H1 (cell line): Measurements from ENCODE around the gene CTF1.

ENCODE experiments used
- CTCF ChIP-seq, 3 experiments: IDR thresholded peaks; 1 replicate in 2 of 3; 2 replicates in 1 of 3; pipeline versions ENCODE4 v1.5.1 to v1.6.1; 2011; ENCODE audit warnings: low read length in 3 of 3, mild to moderate bottlenecking in 3 of 3, inconsistent platforms in 2 of 3, low read depth in 1 of 3, moderate library complexity in 1 of 3; ENCODE audit not compliant: insufficient read depth in 1 of 3; ENCODE audit errors: control extremely low read depth in 1 of 3
- JUN ChIP-seq: IDR thresholded peaks from 2 replicates; pipeline ENCODE4 v1.6.1; 2011; ENCODE audit warnings: low read depth, mild to moderate bottlenecking, improper control_type of control experiment, low read length
- TAF1 ChIP-seq: IDR thresholded peaks from 2 replicates; pipeline ENCODE4 v1.6.1; 2011; ENCODE audit warnings: mild to moderate bottlenecking, low read depth, low read length
- TEAD4 ChIP-seq: IDR thresholded peaks from 2 replicates; pipeline ENCODE4 v1.6.1; 2012; ENCODE audit warnings: low read depth, low read length, inconsistent platforms, mixed read lengths
- YY1 ChIP-seq: IDR thresholded peaks from 2 replicates; pipeline ENCODE4 v1.6.1; 2011; ENCODE audit warnings: low read depth, mild to moderate bottlenecking, low read length
- ZNF274 ChIP-seq: IDR thresholded peaks from 2 replicates; pipeline ENCODE4 v1.7.0; 2012; ENCODE audit warnings: low read length, borderline replicate concordance; ENCODE audit errors: extremely low read depth

GRCh38 chr16:30886145-30886544 lies 10.3 kb upstream of the CTF1 start:
- no peak for TF ChIP-seq JUN
- TF ChIP-seq CTCF (IDR thresholded peaks at IDR 0.05; ENCODE audit: control extremely low read depth in 1 of 3, insufficient read depth in 1 of 3, low read depth in 1 of 3, low read length in 3 of 3) = no peak
- TF ChIP-seq TEAD4 = no peak
- TF ChIP-seq ZNF274 = no peak
- TF ChIP-seq TAF1 = no peak
- TF ChIP-seq YY1 = no peak
